ENCODE data around the gene ECM1.

- TF ChIP-seq ZNF384 (IDR thresholded peaks at IDR 0.05) (no peak), TARDBP (IDR thresholded peaks at IDR 0.05) (no peak), SP1 (IDR thresholded peaks at IDR 0.05) (no peak), FOXM1 (IDR thresholded peaks at IDR 0.05; ENCODE audit: borderline replicate concordance) (no peak), FOXA1 (IDR thresholded peaks at IDR 0.05) (no peak), HDGF (IDR thresholded peaks at IDR 0.05; ENCODE audit: borderline replicate concordance) (no peak), FOXK2 (IDR thresholded peaks at IDR 0.05) (no peak), PKNOX1 (IDR thresholded peaks at IDR 0.05) (no peak), SUZ12 (IDR thresholded peaks at IDR 0.05) (no peak), ARNT (IDR thresholded peaks at IDR 0.05) (no peak), LEF1 (IDR thresholded peaks at IDR 0.05; ENCODE audit: borderline replicate concordance) (no peak)
These were observed 30.2 kb upstream of the ECM1 start for GRCh38 chr1:150477733-150478132.
